Hematopoietic multipotent progenitor cell treated with erythropoietin and hydrocortisone succinate and interleukin-3 and kit ligand, for 4 days (in vitro differentiated cells): Measurements from ENCODE around the gene ZNF644.
"Not testable (repeated sequence)": the region's sequence is repeated elsewhere in the genome, so short reads cannot be mapped to it uniquely, and the experiment has no call there.

ENCODE experiments used
- DNase-seq: peaks from one replicate; pipeline ENCODE4 v3.0.0-alpha.2; 2015

The ZNF644 gene

DNA sequence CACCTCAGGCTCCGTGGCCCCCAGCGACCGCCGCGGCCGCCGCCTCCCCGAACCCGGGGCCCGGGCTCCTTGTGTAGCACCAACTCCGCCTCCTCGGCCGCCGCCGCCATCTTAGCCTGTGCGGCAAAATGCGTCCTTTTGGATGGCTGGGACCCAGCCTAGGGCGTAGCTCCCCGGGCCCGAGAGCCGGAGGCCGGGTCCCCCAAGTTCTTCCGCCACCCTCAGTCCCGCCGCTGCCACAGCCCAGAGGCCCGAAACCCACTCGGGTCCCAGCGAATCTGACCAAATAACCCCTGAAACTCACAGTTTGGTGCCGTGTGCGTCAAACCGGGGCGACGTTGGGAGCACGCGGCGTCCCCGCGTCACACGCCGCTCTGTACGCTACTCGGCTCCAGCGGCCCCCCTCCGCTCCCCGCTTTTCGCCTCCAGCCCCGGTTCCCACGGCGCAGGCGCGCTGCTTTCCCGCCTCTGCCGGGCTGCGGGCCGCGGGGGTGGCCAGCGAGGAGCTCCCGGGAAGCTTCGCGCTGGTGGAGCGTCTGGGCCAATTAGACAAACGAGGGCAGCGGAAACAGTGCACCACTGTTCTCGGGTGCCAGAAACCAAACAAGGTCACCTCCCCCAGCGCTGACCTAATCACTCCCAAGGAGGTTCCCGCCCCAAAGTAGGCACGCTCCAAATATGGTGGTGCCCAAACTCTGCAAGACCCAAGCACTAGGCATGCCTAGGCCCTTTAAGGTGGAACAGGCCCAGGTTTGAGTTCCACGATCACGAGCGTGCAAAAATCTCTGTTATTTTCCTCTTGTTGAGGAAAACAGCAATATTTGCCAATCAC is at the start of gene ZNF644:
Gene ZNF644, minus strand, starts transcription at position 350 of the 832 bp plus-strand sequence. CDS start 39,682 bp downstream, outside the sequence.
- peak; percentile 97 for DNase-seq

DNA sequence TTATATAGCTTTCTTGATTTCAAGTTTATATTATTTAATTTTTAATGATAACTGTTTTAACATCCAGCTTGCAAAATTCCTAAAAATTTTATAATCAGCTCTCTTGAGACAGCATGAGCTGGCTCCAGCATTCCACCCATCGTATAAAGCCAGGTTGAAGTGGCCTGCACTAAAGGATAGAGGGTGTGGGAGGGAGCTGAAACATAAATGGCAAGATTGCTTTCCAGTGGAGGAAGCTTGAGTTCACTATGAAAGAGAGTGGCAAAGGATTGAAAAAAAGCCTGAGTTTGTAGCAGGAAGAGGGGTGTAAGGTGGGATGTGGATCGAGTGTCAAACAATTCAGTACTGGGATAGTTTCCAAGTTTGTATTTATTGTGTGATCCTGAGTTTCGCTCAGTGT is 48.5 kb upstream of the ZNF644 start:
- no peak for DNase-seq

DNA sequence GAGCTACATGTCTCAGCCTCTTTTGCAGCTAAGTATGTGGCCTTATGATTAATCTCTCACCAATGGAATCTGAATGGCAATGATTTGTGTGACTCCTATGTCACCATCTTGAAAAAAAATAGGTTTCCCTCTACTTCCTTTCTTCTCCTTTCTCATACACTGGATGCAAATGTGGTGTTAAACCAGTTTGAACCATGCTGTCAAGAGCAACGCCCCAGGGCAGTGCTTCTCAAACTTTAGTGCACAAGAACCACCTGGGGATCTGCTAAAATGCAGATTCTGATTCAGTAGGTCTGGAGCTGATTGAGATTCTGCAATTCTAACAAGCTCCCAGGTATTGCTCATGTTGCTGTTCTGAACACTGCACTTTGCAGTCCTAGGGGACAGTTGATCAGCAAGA is 44.7 kb upstream of the ZNF644 start:
- no peak for DNase-seq

DNA sequence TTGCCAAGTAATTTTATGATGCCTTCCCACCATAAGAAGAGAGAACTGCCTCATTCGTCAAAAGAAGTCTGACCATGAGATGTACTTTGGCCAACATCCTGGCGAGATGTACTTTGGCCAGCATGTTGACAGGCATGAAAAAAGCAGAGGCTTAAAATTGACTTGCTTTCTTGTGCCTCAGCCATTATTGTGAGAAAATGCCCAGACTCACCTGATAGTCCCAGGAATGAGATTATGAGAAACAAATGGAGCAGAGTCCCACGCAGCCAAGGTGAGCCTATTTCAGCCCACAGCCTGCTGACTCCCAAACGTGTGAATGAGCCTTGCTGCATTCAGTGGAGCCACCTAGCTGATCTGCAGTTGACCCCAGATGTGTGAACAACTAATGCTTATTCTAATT is 43.5 kb upstream of the ZNF644 start:
- no peak for DNase-seq

DNA sequence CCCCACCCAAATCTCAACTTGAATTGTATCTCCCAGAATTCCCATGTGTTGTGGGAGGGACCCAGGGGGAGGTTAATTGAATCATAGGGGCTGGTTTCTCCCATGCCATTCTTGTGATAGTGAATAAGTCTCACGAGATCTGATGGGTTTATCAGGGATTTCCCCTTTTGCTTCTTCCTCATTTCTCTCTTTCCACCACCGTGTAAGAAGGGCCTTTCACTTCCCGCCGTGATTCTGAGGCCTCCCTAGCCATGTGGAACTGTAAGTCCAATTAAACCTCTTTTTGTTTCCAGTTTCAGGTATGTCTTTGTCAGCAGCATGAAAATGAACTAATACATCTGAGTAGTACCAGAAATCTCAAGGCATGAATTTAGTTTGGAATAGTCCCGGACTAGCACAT is 41.6 kb upstream of the ZNF644 start:
- peak; percentile 8 for DNase-seq

DNA sequence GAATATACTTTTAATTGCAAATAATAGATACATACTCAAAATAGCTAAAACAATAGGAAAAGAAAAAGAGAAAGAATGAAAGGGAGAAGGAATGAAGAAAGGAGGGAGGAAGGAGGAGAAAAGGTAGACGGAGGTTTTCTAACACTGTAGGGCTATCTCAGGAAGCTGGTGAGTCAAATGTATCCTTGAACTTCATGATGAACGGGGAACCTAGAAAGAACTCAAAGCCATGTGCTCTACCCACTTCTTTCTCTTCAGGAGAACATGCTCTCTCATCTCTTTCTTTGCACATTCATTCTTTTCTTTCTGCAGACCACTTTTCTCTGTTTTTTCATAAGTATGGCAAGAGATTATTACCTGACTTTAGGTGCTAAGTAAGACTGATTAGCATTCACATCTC is 37.3 kb upstream of the ZNF644 start:
- DNase-seq = no peak

DNA sequence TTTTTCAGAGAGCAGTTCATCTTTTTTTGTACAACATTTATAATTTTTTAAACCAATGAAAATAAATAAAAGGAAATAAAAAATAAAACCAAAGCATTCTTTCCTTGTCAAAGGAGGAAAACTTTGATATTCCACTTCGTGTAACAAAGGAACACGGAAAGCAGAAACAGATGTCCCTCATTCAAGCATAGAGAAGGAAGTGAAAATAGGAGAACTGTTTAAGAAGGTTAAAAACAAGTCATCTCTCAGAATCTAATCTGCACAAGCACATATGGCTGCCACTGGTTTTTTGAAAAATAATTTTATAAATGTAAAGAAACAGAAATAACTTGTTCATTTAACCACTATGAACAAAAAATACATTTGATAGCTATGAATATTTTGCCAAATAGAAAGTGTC is 35.9 kb upstream of the ZNF644 start:
- DNase-seq = peak; percentile 8

DNA sequence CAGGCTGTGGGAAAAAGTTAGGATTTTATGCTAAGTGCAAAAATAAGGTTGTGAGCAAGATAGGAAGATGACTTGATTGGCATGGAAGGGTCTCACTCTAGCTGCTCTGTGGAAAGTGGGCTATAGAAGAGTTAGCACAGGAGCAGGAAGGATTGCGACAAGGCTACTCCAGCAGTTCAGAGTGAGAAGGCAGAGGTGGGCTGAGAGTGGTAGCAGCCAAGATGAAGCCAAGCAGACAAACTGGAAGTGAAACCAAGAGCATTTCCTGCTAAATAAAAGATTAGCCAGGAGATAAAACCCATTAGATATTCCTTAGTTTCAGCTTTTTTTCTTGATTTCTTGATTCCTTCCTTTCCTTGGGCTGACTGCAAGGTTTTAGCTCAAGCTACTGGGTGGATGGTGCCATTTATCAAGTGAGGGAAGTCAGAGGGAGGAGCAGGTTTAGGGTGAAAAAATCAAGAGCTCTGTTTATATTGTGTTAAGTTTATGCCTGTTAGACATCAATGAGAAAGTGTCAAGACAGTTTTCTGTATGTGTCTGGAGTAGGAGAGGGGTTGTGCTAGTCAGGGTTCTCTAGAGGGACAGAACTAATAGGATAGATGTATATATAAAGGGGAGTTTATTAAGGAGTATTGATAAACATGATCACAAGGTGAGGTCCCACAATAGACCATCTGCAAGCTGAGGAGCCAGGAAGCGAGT is 33.1 kb upstream of the ZNF644 start:
- peak; percentile 7 for DNase-seq

DNA sequence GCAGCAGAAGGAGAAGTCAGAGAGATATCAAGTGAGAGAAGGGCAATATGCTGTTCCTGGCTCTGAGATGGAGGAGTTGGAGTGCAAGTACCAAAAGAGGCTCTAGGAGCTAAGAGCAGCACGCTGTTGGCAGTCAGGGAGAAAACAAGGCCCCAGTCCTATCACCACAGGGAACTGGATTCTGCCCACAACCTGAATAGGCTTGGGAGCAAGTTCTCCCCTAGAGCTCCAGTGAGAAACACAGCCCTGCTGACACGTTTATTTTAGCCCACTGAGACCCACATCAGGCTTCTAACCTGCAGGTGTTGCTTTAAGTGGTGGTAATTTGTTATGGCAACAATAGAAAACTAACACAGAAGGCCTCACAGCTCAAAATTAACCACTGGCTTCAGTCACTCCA is 31.8 kb upstream of the ZNF644 start:
- DNase-seq = no peak

DNA sequence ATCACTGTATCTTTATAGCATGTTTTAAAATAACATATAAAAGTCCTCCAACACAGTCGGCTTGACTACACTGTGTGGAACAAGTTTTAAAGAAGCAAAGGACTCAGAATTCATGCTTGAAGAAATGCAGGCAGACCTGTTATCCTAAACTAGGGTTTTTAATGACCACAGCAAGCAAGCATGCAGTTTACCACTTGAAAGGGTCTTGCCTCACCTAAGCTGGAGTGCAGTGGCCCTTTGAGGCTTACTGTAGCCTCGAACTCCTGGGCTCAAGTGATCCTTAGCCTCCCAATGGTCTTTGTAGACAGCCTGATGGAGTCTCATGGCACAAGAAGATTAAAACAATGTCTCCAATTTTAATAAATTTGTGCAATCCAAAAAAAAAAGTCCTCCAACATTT is 27.7 kb upstream of the ZNF644 start:
- DNase-seq = not testable (repeated sequence)

DNA sequence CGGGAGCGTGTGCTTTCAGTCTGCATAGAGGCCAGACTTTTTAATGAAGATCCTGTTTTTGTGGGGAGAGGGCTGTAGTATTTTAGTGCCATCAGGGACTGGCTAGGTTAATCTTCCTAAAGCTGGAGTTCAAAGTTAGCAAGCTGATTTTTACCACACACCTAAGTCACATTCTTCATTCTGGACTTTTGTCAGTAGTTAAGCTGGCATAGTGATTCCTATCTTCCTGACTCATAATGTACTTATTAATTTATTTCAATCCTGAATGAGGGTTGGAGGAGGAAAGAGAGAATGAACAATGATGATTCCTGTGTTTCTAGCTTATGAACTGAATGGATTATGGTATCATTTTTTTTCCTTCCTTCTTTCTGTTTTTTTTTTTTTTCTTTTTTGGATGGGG is 24.9 kb upstream of the ZNF644 start:
- no peak for DNase-seq

DNA sequence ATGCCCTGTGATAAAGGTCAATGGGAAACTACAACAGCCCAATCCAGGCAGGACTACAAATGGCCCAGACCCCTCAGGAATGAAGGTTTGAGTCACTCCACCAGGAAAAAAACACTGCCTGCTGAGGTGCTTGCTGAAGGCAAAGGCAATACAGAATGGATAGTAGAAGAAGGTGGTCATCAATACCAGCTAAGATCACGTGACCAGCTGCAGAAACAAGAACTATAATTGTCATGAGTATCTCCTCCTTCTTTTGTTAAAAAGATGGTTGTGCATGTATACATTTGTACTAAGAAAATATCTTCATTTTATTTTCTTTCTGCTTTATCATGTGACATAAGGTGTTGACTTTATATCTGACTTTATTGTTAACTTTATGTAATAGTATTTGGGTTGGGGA is 23.4 kb upstream of the ZNF644 start:
- DNase-seq = no peak

DNA sequence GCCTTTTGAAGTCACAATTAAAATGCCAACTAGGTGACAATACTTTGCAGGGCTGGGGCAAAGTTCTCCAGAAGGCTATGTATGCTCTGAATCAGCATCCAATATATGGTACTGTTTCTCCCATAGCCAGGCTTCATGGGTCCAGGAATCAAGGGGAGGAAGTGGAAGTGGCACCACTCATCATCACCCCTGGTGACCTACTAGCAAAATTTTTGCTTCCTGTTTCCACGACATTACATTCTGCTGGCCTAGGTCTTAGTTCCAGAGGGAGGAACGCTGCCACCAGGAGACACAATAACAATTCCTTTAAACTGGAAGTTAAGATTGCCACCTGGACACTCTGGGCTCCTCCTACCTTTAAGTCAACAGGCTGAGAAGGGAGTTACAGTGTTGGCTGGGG is 22.9 kb upstream of the ZNF644 start:
- not testable (repeated sequence) for DNase-seq

DNA sequence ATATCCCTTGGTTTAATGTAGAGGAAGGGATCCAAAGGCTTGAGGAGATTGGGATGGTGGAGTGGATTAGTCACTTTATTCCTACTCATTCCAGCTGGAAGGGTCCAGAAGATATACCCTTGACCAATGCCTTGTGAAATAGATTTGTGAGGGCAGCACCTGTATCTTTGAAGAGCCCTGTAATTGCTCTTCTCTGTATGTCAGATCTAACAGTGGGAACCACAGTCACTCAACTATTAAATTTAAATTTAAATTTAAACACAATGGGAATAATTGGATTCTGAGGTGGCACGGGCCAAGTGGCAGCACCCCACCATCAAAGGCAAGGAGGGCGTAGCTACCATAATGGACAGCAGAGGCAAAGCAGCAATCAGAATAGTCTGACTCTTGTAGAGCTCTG is 20.5 kb upstream of the ZNF644 start:
- DNase-seq = not testable (repeated sequence)

DNA sequence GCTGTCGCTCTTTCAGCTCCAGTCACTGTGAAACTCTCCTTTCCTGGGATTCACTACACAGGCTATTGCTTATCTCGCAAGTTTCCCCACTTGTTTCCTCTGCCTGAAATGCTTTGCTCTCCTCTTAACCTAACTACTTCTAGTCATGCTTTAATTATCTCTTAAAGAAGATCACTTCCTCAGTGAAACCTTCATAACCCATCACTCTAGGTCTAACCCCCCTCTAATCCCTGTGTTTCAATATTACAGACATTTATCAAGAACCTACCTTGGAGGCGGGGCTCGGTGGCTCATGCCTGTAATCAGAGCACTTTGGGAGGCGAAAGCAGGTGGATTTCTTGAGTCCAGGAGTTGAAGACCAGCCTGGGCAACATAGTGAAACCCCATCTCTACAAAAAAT is 16.7 kb upstream of the ZNF644 start:
- no peak for DNase-seq

DNA sequence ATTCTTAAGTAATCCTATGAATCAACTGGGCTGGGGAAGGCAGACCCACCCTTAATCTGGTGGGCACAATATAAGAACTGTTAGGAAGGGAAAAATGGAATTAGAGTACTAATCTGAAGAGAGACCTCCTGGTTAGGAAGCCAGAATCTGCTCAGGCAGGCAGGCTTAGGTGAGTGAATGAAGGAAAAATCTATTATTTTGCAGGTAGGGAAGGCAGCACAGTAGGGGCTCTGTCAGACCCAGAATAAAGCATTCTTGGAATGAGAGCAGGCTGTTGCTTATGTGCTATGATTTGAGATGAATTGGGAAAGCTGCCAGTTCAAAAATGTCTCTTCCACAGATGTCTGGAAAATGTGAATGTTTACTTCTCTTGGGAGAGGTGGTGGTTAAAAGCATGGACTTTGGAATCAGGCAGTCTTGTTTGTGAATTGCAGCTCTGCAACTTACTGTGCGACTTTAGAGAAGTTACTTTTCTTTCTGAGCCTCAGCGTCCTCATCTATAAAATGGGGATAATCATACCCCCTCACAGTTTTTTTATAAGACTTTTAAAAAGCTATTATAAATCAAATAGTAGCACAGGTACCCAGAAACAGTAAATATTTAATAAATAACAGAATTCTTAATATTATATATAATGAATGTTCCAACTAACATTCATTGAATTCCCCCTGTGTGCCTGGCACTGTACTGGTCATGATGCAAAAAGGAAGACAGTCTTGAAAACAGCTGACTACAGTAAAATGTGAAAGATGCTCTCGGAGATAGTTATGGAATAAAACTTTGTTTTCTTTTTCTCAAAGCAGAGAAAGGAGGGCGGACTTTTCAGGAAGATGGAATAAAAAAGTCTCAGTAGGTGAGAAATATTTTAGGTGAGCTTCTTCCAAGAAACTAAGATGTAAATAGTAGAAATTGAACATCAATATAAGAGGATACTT is 15.3 kb upstream of the ZNF644 start:
- no peak for DNase-seq

DNA sequence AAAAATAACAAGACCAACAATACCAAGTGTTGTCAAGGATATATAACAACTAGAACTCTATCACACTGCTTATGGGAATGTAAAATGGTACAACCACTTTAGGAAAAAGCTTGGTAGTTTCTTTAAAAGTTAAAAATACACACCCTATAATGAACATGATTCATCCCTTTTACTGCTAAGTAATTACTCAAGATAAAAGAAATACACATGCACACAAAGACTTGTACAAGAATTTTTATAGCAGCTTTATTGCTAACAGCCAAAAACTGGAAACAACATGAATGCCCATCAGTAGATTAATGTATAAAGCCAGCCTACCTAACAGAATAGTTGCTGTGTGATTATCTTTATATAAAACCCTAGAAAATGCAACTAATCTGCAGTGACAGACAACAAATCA is 10.5 kb upstream of the ZNF644 start:
- no peak for DNase-seq

DNA sequence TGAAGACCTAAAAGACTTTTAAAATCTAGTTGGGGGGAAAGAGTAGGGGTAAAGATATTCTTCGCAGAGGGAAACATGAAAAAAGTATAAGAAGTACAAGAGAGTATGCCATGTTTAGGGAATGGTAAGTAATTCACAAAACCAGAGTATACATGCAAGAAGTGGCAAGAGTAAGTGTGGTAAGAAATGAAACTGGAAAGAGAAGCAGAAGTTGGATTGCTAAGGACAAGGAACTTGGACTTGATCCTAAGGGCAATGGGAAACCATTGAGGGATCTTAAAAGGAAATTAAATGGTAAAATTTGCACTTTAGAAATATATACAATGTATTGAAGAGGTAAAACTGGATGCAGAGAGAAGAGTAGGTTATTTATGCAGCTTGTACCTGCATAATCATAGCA is 9.2 kb upstream of the ZNF644 start:
- no peak for DNase-seq

DNA sequence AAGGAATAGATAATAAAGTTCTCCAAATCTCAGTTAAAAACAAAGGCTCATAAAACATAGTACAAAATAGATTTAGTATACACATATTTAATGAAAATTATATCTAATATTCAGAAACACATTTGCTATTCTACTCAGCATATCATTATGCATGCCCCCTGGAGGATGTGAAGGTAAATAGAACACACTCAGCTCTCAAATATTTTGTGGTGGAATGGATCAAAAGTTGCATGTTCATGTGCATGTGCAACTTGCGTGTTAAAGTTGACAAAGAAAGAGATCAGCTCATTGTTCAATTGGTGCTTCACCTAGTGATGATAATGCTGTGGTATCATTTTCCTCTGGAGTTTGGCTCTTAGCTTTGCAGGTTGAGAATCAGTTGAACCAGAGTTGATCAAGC is 4.9 kb upstream of the ZNF644 start:
- peak; percentile 46 for DNase-seq

DNA sequence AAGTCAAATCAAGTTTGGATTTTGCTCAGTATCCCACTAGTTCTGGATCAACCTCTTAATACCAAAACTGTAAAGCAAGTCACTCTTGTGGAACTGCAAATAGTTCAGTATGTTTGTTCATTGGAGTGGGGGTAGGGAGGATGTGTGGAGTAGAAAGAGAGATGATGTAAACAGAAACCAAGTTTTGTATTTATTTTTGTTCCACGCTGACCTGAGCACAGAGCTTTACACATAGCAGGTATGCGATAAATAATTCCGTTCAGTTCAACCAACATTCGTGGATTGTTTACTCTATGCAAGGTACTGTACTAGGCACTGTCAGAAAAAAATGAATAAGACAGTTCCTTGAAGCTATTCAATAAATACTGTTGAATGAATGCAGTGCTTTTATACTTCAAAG is 4.5 kb upstream of the ZNF644 start:
- no peak for DNase-seq

DNA sequence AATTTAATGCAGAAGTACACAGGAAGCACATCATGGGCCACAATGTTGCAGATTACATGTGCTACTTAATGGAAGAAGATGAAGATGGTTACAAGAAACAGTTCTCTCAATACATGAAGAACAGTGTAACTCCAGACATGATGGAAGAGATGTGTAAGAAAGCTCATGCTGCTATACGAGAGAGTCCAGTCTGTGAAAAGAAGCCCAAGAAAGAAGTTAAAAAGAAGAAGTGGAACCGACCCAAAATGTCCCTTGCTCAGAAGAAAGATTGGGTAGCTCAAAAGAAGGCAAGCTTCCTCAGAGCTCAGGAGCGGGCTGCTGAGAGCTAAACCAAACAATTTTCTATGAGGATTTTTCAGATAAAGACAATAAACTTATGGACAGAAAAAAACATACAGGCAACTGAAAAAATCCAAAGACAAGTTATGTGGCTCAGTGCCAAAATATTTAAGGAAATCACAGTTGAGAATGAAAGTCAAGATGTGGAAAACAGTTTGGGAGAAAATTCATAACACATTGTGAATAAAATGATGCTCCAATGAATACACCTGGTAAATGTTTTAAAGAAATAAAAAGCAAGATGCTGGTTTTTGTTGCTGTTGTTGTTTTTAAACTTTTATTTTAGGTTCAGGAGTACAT is 2.8 kb upstream of the ZNF644 start:
- no peak for DNase-seq

DNA sequence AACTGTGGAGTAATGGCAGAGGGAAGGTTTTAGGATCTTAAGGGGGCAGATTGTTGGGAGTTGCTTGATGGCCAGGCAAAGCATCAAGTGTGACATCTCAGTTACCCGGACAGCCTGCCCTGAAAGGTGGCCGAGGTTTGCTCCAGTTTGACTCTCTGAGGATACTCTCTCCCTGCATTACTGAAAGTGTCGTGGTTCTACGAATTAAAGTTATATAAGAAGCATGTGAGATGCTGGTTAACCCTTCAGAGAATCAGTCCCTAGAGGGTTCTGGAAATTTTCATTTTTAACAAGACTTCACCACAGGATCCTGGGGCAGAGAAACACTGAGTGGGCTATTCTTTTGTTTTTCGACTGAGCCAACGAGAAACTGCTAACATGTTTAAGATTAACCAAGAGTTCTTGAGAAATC is 689 bp upstream of the ZNF644 start:
- no peak for DNase-seq
